Lower lobe of right lung (tissue), 2 donors: ENCODE measurements around the gene NADK. TPM values are rescaled to one million over a fixed set of nuclear protein-coding genes. Genes with fewer than 3 reads are reported as not detected.

ENCODE experiments used
- ATAC-seq, 2 donors: fragments of 200-7000 bp; cut with Tn5 transposase; one replicate each; pipeline ENCODE4 v1.9.1; 2020 to 2022; ENCODE audit warnings: mild to moderate bottlenecking in 2 of 2, moderate library complexity in 2 of 2
- DNase-seq: peaks from one replicate; pipeline ENCODE4 v3.0.0-alpha.2; 2020
- H3K27ac ChIP-seq: fragments of 200-600 bp; one replicate; pipeline ENCODE4 v1.8.0; 2022
- H3K27me3 ChIP-seq: fragments of 200-600 bp; one replicate; pipeline ENCODE4 v1.8.0; 2022; ENCODE audit warnings: low read depth
- H3K36me3 ChIP-seq: fragments of 200-600 bp; one replicate; pipeline ENCODE4 v1.8.0; 2022; ENCODE audit warnings: mild to moderate bottlenecking
- H3K4me1 ChIP-seq: fragments of 200-600 bp; one replicate; pipeline ENCODE4 v1.8.0; 2022
- H3K4me3 ChIP-seq: fragments of 200-600 bp; one replicate; pipeline ENCODE4 v1.8.0; 2022; ENCODE audit warnings: mild to moderate bottlenecking
- H3K9me3 ChIP-seq: fragments of 200-600 bp; one replicate; pipeline ENCODE4 v1.8.0; 2022
- intact Hi-C: fragments of 100-400 bp; cut with DNase I; formaldehyde crosslinking; loops from one replicate; pipeline ENCODE4 v1.11.0; 2022
- total RNA-seq: library from RNA; stranded (reverse); fragmentation: NEBNext Ultra II Directional; extraction: Animal tissue kit (Norgen Biotek cat#: 25700); gene quantifications from one replicate; pipeline ENCODE4 v1.2.1, GENCODE V29; 2021
- TF ChIP-seq, protein P1 (sequence below): fragments of 200-600 bp; IDR thresholded peaks from one replicate; pipeline ENCODE4 v1.8.0; 2022; ENCODE audit warnings: antibody characterized with exemption, mild to moderate bottlenecking
- donor health status: DM: no; HTN: yes; CAD: no; lungs with severe emphysema.

Gene NADK
- total RNA-seq, 1 donor from 2014 or later = 133 TPM

DNA sequence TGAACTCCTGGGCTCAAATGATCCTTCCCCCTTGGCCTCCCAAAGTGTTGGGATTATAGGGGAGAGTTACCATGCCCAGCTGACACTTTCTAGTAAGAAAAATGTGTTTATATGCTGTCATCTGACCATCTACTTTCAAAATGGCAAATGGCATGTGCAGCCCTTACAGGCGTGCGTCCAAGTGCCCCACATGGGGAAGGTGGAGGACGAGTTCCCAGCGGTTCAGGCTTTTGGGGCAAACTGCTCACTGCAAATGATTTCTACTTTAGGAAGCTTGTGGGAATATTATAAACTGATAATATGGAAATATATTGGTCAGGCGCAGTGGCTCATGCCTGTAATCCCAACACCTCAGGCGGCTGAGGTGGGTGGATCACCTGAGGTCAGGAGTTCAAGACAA lies 41.5 kb upstream of the NADK start:
- Histone ChIP-seq H3K27ac (no peak overlapping the region), H3K36me3 (peaks cover 81% of the 10 kb centered on the region), H3K4me3 (no peak overlapping the region), H3K4me1 (no peaks in the 10 kb centered on the region), H3K9me3 (no peaks in the 10 kb centered on the region), H3K27me3 (no peaks in the 10 kb centered on the region)
- TF ChIP-seq, protein P1, sequence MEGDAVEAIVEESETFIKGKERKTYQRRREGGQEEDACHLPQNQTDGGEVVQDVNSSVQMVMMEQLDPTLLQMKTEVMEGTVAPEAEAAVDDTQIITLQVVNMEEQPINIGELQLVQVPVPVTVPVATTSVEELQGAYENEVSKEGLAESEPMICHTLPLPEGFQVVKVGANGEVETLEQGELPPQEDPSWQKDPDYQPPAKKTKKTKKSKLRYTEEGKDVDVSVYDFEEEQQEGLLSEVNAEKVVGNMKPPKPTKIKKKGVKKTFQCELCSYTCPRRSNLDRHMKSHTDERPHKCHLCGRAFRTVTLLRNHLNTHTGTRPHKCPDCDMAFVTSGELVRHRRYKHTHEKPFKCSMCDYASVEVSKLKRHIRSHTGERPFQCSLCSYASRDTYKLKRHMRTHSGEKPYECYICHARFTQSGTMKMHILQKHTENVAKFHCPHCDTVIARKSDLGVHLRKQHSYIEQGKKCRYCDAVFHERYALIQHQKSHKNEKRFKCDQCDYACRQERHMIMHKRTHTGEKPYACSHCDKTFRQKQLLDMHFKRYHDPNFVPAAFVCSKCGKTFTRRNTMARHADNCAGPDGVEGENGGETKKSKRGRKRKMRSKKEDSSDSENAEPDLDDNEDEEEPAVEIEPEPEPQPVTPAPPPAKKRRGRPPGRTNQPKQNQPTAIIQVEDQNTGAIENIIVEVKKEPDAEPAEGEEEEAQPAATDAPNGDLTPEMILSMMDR = no peak
- DNase-seq (no peak), ATAC-seq (no peak)
- intact Hi-C loops = no loop called here

DNA sequence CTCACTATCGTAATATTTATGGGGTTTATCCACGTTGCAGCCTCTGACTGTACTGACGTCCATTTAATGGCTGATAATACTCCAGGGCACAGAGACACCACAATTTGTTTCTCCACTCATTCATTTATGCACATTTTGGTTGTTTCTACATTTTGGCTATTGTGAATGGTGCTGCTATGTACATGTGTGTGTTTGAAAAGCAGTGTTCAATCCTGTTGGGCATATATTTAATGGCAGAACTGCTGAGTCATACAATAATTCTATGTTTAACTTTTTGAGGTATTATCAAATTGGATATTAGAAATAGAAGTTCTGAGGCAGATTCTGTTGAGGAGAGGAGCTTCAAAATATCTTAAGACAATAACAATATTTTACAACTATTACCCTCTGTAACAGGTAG lies 39.0 kb upstream of the NADK start:
- H3K36me3 ChIP-seq = peaks cover 81% of the 10 kb centered on the region
- H3K27ac ChIP-seq = no peak overlapping the region
- intact Hi-C loops = no loop called here
- DNase-seq (no peak), ATAC-seq (no peak)
- H3K9me3 ChIP-seq = no peaks in the 10 kb centered on the region
- no peak overlapping the region for H3K4me3 ChIP-seq
- H3K27me3 ChIP-seq = no peaks in the 10 kb centered on the region
- TF ChIP-seq, protein P1 = no peak
- no peaks in the 10 kb centered on the region for H3K4me1 ChIP-seq

DNA sequence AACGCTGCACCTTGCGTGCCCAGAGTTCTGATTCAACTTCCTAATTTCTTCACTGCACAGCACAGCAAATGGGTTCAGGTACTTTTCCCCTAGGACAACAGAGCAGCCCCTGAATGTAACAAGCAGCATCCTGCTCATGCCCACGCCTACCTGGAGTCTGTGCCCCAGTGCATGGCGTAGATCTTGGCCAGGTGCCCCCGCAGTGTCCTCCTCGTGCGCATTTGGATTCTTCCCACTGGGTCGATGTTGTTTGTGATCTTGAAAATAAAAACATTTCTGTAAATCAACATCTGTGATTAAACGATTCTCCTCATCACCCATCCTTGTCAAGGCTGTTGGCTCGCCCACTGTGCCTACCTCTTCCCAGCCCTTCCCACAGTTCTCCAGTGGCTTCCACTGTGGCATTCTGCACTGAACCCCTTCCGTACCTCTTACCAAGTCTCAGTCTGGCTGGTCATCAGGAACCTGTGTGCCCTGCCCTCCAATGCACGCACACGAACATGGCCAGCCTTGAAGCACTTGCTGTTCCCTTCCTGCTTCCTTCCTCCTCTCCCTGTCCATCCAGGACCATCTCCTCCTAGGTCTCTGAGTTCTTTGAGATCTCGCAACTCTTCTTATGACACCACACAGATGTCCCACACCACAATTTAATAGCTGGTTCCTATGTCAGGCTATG lies 37.5 kb upstream of the NADK start:
- no peaks in the 10 kb centered on the region for H3K27me3 ChIP-seq
- H3K4me3 ChIP-seq = no peak overlapping the region
- no peak overlapping the region for H3K27ac ChIP-seq
- H3K9me3 ChIP-seq = no peaks in the 10 kb centered on the region
- peaks cover 82% of the 10 kb centered on the region for H3K36me3 ChIP-seq
- no peak for DNase-seq
- peak in 1 of 2 donors; percentile 11 for ATAC-seq
- TF ChIP-seq, protein P1 = no peak
- H3K4me1 ChIP-seq = no peaks in the 10 kb centered on the region
- intact Hi-C loops = no loop called here

DNA sequence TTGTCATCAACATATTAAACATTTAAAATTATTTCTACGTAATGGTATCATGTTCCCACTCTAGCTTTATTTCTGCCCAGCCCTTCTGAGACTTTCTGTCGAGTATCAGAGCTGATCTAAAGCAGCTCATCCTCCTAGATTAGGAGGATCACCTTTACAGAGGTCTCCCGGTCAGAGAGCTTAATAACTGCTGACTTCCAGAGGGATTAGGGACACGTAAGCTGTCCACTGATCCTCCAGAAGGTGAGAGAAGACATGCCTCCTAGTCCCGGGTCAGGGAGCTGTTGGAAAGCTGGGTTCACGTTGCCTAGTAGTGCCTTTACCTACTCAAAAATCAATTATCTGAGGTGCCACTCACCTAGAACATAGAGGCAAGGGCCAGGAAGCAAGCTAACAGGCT lies 31.2 kb upstream of the NADK start:
- intact Hi-C loops = no loop called here
- no peak overlapping the region for H3K4me3 ChIP-seq
- H3K4me1 ChIP-seq = no peaks in the 10 kb centered on the region
- DNase-seq (no peak), ATAC-seq (no peak)
- H3K36me3 ChIP-seq = peaks cover 87% of the 10 kb centered on the region
- H3K9me3 ChIP-seq = no peaks in the 10 kb centered on the region
- H3K27ac ChIP-seq = no peak overlapping the region
- TF ChIP-seq, protein P1 = no peak
- no peaks in the 10 kb centered on the region for H3K27me3 ChIP-seq

DNA sequence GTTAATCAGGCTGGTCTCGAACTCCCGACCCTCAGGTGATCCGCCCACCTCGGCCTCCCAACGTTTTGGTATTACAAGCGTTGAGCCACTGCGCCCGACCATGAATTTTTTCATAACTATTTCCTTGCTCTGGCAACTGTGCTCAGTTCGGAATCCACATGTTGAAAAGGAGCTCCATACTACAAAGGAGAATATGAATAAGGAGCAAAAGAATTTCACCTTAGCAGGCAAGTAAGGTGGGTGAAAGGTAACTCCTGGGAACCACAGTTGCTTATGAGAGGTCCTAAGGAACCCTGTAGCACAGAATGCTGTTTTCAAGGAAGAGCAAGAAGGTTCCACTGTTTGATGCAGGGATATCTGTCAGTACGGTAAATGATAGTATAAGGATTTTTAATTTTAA lies 29.9 kb upstream of the NADK start:
- Histone ChIP-seq H3K36me3 (peaks cover 87% of the 10 kb centered on the region), H3K9me3 (no peaks in the 10 kb centered on the region), H3K27me3 (no peaks in the 10 kb centered on the region), H3K4me3 (no peak overlapping the region), H3K4me1 (no peaks in the 10 kb centered on the region), H3K27ac (no peak overlapping the region)
- intact Hi-C loops = no loop called here
- DNase-seq = no peak
- TF ChIP-seq, protein P1 = no peak
- no peak for ATAC-seq
